ENCODE measurements around the gene COPS8.

COPS8 gene

GRCh38 chr2:237130562-237131421 is 45.1 kb downstream of the COPS8 start:
- no peak for DNase-seq (ENCODE audit: low read depth in 3 of 3)

DNA sequence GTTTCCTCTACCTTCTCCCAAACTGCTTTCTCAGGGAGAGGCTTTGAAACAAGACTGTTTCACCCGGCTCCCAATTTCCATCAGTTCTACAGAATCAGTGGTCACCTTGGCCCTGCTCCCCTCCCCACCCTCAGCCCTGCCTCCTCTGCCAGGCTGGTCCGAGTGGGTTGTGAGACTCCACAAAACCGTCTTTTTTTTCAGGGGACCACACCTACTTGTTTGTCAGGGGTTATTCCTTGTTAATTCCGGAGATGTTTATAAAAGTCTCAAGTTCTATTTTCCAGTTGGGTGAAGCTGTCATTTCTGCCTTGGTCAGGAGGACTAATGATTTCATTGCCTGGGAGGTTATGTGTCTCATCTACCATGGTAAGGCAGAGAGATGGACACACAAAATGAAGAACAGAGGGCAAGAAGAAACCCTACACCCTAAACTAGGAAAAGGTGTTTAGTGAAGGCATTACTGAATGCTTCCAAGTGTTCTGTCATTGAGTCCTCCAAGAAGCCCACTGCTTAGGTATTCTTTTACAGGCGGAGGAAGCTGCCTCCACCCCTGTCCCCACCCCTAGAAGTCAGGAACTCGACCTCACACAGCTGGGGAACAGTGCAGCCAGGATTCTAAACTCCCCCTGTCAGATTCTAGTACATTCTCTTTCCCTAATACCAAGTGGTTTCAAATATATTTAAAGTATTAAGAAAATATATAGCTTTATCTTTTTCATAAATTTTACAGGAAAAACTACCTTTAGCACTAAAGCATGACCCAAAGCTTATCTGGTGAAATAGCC is 46.3 kb downstream of the COPS8 start:
- DNase-seq (ENCODE audit: low read depth in 3 of 3), result no peak

DNA sequence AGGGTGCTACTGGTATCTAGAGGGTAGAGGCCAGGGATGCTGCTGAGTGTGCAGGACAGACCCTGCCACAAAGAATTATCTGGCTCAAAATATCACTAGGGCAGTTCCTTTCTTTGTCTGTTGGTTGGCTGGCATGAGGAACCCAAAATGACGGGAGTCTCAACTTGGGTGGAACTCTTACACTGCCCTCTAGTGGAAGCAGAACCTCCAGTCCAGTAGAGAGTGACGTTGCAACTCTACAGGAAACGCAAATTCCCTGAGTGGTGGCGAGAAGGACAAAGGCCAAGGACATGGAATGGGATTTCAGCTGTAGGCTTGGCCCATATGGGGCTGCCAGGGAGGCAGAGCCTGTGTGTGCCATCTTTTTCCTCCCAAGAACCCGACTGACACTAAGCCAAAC is 47.1 kb downstream of the COPS8 start:
- DNase-seq (ENCODE audit: low read depth in 3 of 3), result no peak

- no peak for DNase-seq (ENCODE audit: low read depth in 3 of 3)
Measured at GRCh38 chr2:237134321-237135230, 48.9 kb downstream of the COPS8 start.

DNA sequence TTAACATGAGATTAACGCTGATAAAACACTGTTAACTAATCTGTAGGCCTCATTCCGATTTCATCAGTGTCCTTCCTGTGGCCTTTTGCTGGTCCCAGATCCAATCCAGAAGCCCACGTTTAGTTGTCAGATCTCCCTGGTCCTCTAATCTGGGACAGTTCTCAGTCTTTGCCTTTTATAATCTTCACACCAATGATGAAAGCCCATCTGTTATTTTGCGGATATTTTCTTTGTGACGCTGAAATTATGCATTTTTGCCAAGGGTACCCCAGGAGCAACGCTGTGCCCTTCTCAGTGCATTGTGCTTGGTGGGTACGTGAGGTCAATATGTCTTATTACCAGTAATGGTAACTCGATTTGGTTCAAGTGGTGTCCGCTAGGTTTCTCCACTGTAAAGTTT is 51.1 kb downstream of the COPS8 start:
- DNase-seq (ENCODE audit: low read depth in 3 of 3), result no peak

GRCh38 chr2:237137626-237138323 is 52.1 kb downstream of the COPS8 start:
- DNase-seq (ENCODE audit: low read depth in 3 of 3), result no peak

DNA sequence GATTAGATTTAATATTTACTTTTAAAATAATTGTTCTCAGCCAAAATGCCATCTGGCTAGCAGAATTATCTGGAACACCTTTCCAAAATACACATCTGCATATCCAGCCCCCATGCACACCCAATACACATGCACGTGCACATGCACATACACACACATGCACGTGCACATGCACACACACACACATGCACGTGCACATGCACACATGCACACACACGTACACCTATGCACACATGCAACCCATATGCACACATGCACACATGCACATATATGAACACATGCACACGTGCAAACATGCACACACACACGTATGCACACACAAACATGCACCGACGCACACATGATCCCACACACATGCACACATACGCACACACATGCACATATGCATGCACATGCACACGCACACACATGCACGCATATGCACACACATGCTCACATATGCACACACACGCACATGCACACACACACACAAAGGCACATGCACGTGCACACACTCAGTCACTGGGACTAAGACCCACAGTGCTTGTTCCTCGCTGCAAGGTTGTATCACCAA is 53.5 kb downstream of the COPS8 start:
- no peak for DNase-seq (ENCODE audit: low read depth in 3 of 3)

DNA sequence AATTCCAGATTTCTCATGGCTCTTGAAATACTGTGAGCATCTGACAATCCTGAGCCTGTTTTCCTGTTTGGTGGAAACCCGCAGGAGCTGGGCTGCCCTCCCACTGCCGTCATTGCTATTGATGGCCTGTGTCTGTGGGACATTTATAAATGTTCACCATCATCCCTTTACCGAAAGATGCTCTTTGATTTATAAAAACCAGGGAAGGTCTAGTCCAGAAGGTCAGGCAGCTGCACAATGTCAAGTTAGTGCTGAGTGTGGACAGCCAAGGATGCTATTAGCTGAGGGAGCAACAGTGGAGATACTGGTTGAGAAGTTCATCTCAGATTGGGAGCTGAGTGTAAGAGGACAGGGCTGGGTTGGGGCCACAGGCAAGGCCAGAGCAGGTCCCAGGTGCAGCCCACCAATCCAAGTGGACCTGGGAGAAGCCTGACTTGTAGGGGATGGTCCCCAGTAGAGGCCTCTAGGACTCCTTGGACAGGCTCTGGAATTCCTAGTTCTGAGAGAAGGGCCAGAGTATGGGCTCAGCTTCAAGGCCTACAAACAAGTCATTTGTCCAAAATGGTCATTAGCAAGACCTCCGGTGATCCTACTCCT is 55.1 kb downstream of the COPS8 start:
- no peak for DNase-seq (ENCODE audit: low read depth in 3 of 3)

- no peak for DNase-seq (ENCODE audit: low read depth in 3 of 3)
Measured at GRCh38 chr2:237141571-237142051, 55.9 kb downstream of the COPS8 start.

- no peak for DNase-seq (ENCODE audit: low read depth in 3 of 3)
Measured at GRCh38 chr2:237143118-237143517, 57.4 kb downstream of the COPS8 start.

- DNase-seq (ENCODE audit: low read depth in 3 of 3), result no peak
Measured at GRCh38 chr2:237143676-237144440, 58.2 kb downstream of the COPS8 start.

DNA sequence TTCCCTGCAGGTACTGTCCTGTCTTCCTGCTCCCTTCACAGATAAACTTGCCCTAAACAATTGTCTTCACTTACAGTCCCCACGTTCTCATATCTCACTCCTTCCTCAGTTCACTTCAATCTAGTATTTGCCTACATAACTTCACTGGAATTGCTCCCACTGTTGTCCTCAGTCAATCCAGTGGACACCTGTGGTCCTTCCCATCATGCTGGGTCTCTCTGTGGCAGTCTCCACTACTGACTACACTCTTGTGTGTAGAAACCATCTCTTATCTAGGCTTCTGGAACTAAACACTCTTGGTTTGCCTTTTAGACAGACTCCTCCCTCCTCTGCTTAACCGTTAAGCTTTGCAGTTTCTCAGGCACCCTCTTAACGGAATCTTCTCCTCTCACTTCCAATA is 58.8 kb downstream of the COPS8 start:
- no peak for DNase-seq (ENCODE audit: low read depth in 3 of 3)

DNA sequence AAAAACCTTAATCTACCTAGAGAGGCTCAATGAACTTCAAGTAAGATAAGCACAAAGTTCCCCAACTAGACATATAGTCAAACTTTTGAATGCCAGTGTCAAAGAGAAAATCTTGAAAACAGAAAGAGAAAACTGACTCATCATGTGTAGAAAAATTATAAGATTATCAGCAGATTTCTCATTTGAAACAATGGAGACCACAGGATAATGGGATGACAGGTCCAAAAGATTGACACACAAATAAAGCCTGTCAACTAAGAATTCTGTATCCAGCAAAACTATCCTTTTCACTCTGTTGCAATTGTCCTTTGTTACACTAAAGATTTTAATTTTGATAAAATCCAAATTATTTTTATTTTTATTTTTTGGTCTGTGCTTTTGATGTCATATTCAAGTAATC is 61.6 kb downstream of the COPS8 start:
- DNase-seq (ENCODE audit: low read depth in 3 of 3), result no peak

GRCh38 chr2:237148624-237149023 is 62.9 kb downstream of the COPS8 start:
- DNase-seq (ENCODE audit: low read depth in 3 of 3), result no peak

GRCh38 chr2:237149425-237149824 is 63.7 kb downstream of the COPS8 start:
- DNase-seq (ENCODE audit: low read depth in 3 of 3), result peak in 1 of 3 experiments; percentile 54
